Measurements from ENCODE around the gene ING3.
A peak's percentile ranks its signal among the peaks of the same experiment; 100 is the strongest.
"Not testable (repeated sequence)": the region's sequence is repeated elsewhere in the genome, so short reads cannot be mapped to it uniquely, and the experiment has no call there.

Gene ING3

DNA sequence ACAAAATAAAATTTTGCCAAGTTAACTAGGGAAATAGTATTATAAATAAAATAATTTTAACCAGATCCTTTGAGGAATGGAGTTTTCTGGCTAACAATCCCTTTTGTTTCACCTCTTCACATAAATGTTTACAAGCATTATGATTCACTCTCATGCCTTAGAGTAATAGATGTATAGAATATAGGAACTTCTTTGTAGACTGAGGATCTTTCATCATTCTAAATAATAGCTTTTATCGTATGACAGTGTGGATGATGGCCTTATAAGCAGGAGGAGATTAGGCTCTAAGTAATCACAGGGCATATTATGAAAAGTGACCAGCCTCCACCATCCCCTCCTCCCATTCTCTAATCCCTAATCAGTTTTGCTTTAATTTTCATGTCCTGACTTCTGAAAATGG lies 13.5 kb downstream of the ING3 start:
- Mint-ChIP-seq H3K36me3 (peaks cover 30% of the 10 kb centered on the region), H3K27me3 (no peaks in the 10 kb centered on the region), H3K27ac (no peak overlapping the region), H3K4me3 (no peak overlapping the region), H3K9me3 (no peaks in the 10 kb centered on the region), H3K4me1 (peaks cover 14% of the 10 kb centered on the region)
- ATAC-seq (ENCODE audit: low read depth), result no peak
- DNase-seq (ENCODE audit: low spot score in 2 of 2), result no peak

- Mint-ChIP-seq H3K9me3 (no peaks in the 10 kb centered on the region), H3K27ac (no peak overlapping the region), H3K27me3 (no peaks in the 10 kb centered on the region), H3K36me3 (peaks cover 29% of the 10 kb centered on the region), H3K4me3 (no peak overlapping the region), H3K4me1 (peaks cover 3% of the 10 kb centered on the region)
- ATAC-seq (ENCODE audit: low read depth) (no peak), DNase-seq (ENCODE audit: low spot score in 2 of 2) (no peak)
Measured at GRCh38 chr7:120966961-120967360, 16.4 kb downstream of the ING3 start.

- H3K4me3 Mint-ChIP-seq, result no peak overlapping the region
- DNase-seq (ENCODE audit: low spot score in 2 of 2), result no peak
Measured at GRCh38 chr7:120973849-120974248, 23.3 kb downstream of the ING3 start.

GRCh38 chr7:120979765-120980499 lies 29.4 kb downstream of the ING3 start:
- no peaks in the 10 kb centered on the region for H3K9me3 Mint-ChIP-seq
- H3K27ac Mint-ChIP-seq, result no peak overlapping the region
- H3K36me3 Mint-ChIP-seq, result peaks cover 3% of the 10 kb centered on the region
- DNase-seq (ENCODE audit: low spot score in 2 of 2), result no peak
- H3K4me3 Mint-ChIP-seq, result no peak overlapping the region
- H3K4me1 Mint-ChIP-seq, result no peaks in the 10 kb centered on the region
- no peaks in the 10 kb centered on the region for H3K27me3 Mint-ChIP-seq
- no peak for ATAC-seq (ENCODE audit: low read depth)

More at GRCh38 chr7:120973849-120974248, 23.3 kb downstream of the ING3 start:
- H3K9me3 Mint-ChIP-seq, result no peaks in the 10 kb centered on the region
- H3K27me3 Mint-ChIP-seq, result no peaks in the 10 kb centered on the region
- H3K36me3 Mint-ChIP-seq, result peaks cover 25% of the 10 kb centered on the region
- no peaks in the 10 kb centered on the region for H3K4me1 Mint-ChIP-seq
- ATAC-seq (ENCODE audit: low read depth), result no peak
- H3K27ac Mint-ChIP-seq, result no peak overlapping the region

- Mint-ChIP-seq H3K9me3 (no peaks in the 10 kb centered on the region), H3K27ac (no peak overlapping the region), H3K27me3 (peaks cover 2% of the 10 kb centered on the region), H3K4me3 (no peak overlapping the region), H3K4me1 (no peaks in the 10 kb centered on the region), H3K36me3 (no peaks in the 10 kb centered on the region)
- DNase-seq (ENCODE audit: low spot score in 2 of 2), result no peak
- ATAC-seq (ENCODE audit: low read depth), result no peak
Measured at GRCh38 chr7:120981117-120981516, 30.5 kb downstream of the ING3 start.

DNA sequence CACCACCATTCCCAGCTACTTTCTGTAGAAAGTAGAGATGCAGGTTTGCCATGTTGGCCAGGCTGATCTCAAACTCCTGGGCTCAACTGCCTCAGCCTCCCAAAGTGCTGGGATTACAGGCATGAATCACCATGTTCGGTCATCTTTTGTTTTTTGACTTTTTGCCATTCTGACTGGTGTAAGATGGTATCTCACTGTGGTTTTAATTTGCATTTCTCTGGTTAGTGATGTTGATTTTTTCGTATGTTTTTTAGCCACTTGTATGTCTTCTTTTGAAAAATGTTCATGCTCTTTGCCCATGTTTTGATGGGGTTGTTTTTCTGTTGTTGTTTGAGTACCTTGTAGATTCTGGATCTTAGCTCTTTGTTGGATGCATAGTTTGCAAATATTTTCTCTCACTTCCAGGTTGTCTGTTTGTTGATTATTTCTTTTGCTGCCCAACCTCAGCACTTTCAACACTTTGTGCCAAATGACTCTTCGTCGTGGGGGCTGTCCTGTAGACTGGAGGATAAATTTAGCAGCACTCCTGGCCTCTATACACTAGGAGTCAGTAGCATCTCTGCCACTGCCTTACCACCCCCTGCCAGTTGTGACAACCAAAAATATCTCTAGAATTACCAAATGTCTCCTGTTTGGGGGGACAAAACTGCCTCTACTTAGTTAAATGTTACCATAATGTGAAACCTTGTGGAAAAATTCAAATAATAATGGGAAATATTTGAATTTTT lies 31.5 kb downstream of the ING3 start:
- Mint-ChIP-seq H3K27ac (no peak overlapping the region), H3K4me3 (no peak overlapping the region), H3K4me1 (no peaks in the 10 kb centered on the region), H3K27me3 (peaks cover 6% of the 10 kb centered on the region), H3K9me3 (no peaks in the 10 kb centered on the region), H3K36me3 (no peaks in the 10 kb centered on the region)
- DNase-seq (ENCODE audit: low spot score in 2 of 2) (no peak), ATAC-seq (ENCODE audit: low read depth) (no peak)

GRCh38 chr7:120983592-120983991 lies 33.0 kb downstream of the ING3 start:
- H3K9me3 Mint-ChIP-seq; DNase-seq (ENCODE audit: low spot score in 2 of 2); H3K27ac Mint-ChIP-seq; H3K4me3 Mint-ChIP-seq; H3K27me3 Mint-ChIP-seq; H3K36me3 Mint-ChIP-seq; ATAC-seq (ENCODE audit: low read depth); H3K4me1 Mint-ChIP-seq: not testable (repeated sequence)

GRCh38 chr7:120984406-120984805 lies 33.8 kb downstream of the ING3 start:
- Mint-ChIP-seq H3K36me3 (no peaks in the 10 kb centered on the region), H3K27me3 (peaks cover 13% of the 10 kb centered on the region), H3K9me3 (no peaks in the 10 kb centered on the region), H3K4me3 (no peak overlapping the region), H3K27ac (no peak overlapping the region), H3K4me1 (peaks cover 11% of the 10 kb centered on the region)
- ATAC-seq (ENCODE audit: low read depth) (no peak), DNase-seq (ENCODE audit: low spot score in 2 of 2) (no peak)

- H3K4me3 Mint-ChIP-seq, result no peak overlapping the region
- H3K27me3 Mint-ChIP-seq, result peaks cover 15% of the 10 kb centered on the region
- no peaks in the 10 kb centered on the region for H3K36me3 Mint-ChIP-seq
- no peaks in the 10 kb centered on the region for H3K9me3 Mint-ChIP-seq
- peaks cover 14% of the 10 kb centered on the region for H3K4me1 Mint-ChIP-seq
- DNase-seq (ENCODE audit: low spot score in 2 of 2), result no peak
- ATAC-seq (ENCODE audit: low read depth), result no peak
- H3K27ac Mint-ChIP-seq, result no peak overlapping the region
Measured at GRCh38 chr7:120985130-120985758, 34.7 kb downstream of the ING3 start.

- DNase-seq (ENCODE audit: low spot score in 2 of 2) (no peak), ATAC-seq (ENCODE audit: low read depth) (no peak)
- H3K4me3 Mint-ChIP-seq, result no peak overlapping the region
- H3K4me1 Mint-ChIP-seq, result peaks cover 14% of the 10 kb centered on the region
- peaks cover 15% of the 10 kb centered on the region for H3K27me3 Mint-ChIP-seq
- no peaks in the 10 kb centered on the region for H3K9me3 Mint-ChIP-seq
- H3K27ac Mint-ChIP-seq, result no peak overlapping the region
- H3K36me3 Mint-ChIP-seq, result no peaks in the 10 kb centered on the region
Measured at GRCh38 chr7:120985839-120986238, 35.3 kb downstream of the ING3 start.

- no peak for DNase-seq (ENCODE audit: low spot score in 2 of 2)
- Mint-ChIP-seq H3K4me1 (peaks cover 14% of the 10 kb centered on the region), H3K4me3 (no peak overlapping the region), H3K9me3 (no peaks in the 10 kb centered on the region), H3K27ac (no peak overlapping the region), H3K27me3 (peaks cover 15% of the 10 kb centered on the region), H3K36me3 (no peaks in the 10 kb centered on the region)
- no peak for ATAC-seq (ENCODE audit: low read depth)
Measured at GRCh38 chr7:120986650-120987049, 36.1 kb downstream of the ING3 start.

DNA sequence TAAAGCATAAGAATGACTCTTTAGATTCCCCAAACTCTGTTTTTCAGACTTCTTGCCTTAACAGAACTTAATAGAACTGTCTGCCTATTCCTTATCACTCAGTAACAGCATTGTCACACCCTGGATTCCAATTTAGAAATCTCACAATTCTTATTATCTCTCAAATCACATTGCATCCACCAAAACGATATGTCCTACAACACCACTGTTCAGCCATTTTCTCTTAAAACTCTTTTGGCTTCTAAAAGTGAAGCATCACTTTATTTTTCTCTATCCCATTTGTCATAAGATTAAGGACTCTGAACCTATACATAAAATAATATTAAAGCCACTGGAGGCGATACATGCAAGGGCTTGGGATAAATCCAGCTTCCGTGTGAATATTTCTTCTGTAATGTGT lies 36.7 kb downstream of the ING3 start:
- no peaks in the 10 kb centered on the region for H3K36me3 Mint-ChIP-seq
- ATAC-seq (ENCODE audit: low read depth), result no peak
- peaks cover 15% of the 10 kb centered on the region for H3K27me3 Mint-ChIP-seq

GRCh38 chr7:120987683-120988590 lies 37.4 kb downstream of the ING3 start:
- H3K9me3 Mint-ChIP-seq, result no peaks in the 10 kb centered on the region
- ATAC-seq (ENCODE audit: low read depth) (peak; percentile 90), DNase-seq (ENCODE audit: low spot score in 2 of 2) (peak; percentile 74 to 77)
- H3K36me3 Mint-ChIP-seq, result no peaks in the 10 kb centered on the region
- H3K27me3 Mint-ChIP-seq, result peaks cover 15% of the 10 kb centered on the region
- H3K4me1 Mint-ChIP-seq, result peaks cover 14% of the 10 kb centered on the region
- no peak overlapping the region for H3K27ac Mint-ChIP-seq
- H3K4me3 Mint-ChIP-seq, result peak overlapping the region; percentile 83

More for the DNA sequence above, 36.7 kb downstream of the ING3 start:
- Mint-ChIP-seq H3K27ac (no peak overlapping the region), H3K4me3 (no peak overlapping the region), H3K4me1 (peaks cover 14% of the 10 kb centered on the region), H3K9me3 (no peaks in the 10 kb centered on the region)
- no peak for DNase-seq (ENCODE audit: low spot score in 2 of 2)
